22Rv1 (cell line): ENCODE results near the gene RNF181.

Source experiments
- H3K27ac ChIP-seq: fragments of 450-650 bp; 2 replicates; pipeline ENCODE4 v1.5.1; 2017
- ZFX ChIP-seq: fragments of 450-650 bp; IDR thresholded peaks from 2 replicates; pipeline ENCODE4 v1.6.1; 2017; ENCODE audit warnings: antibody characterized with exemption, borderline replicate concordance
- TF ChIP-seq, protein P1 (sequence below): fragments of 450-650 bp; IDR thresholded peaks from 2 replicates; pipeline ENCODE4 v1.5.1; 2017; ENCODE audit warnings: mild to moderate bottlenecking

The RNF181 gene

DNA sequence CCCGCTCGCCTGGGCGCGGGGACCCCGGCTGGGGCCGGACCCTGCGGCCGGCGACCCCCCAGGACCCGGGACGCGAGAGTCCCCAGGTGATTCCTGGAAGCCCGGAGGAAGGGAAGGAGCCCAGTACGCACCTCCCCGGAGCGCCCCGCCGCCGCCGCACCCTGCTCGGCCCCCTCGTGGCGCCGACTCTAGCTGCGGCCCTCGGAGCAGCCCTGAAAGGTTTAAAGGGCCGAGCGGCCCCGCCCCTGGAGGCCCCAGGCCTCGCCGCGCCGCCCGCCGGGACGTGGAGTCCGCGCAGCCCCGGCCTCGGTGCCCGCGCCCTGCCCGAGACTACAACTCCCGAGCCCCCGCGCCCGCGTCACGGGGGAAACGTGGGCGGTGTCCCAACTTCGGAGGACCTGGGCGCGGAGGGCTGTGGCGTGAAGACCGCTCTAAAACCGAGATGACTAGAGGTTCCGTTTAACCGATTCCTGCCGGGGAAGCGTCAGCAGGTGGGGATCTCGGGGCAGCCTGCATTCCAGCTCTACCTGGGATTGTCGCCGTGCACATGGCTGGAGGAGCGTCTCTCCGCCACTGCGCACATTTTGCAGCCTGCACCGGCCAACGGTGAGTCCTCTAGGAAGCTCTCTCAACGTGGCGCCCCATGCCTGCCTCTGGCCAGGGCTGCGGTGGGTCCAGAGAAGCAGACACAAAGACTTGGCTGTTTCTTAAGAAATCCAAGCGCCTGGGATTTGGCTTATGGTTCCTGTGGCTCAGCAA lies 7.1 kb downstream of the RNF181 start, which contains the start of gene TMEM150A:
Gene TMEM150A (minus strand): TSS at position 223 of the 759 bp plus-strand sequence. CDS start 750 bp downstream, outside the sequence.
- TF ChIP-seq, protein P1, sequence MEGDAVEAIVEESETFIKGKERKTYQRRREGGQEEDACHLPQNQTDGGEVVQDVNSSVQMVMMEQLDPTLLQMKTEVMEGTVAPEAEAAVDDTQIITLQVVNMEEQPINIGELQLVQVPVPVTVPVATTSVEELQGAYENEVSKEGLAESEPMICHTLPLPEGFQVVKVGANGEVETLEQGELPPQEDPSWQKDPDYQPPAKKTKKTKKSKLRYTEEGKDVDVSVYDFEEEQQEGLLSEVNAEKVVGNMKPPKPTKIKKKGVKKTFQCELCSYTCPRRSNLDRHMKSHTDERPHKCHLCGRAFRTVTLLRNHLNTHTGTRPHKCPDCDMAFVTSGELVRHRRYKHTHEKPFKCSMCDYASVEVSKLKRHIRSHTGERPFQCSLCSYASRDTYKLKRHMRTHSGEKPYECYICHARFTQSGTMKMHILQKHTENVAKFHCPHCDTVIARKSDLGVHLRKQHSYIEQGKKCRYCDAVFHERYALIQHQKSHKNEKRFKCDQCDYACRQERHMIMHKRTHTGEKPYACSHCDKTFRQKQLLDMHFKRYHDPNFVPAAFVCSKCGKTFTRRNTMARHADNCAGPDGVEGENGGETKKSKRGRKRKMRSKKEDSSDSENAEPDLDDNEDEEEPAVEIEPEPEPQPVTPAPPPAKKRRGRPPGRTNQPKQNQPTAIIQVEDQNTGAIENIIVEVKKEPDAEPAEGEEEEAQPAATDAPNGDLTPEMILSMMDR: peak; percentile 38
- TF ChIP-seq ZFX: no peak
- H3K27ac ChIP-seq: peak within 1 kb of the TSS; percentile 80

DNA sequence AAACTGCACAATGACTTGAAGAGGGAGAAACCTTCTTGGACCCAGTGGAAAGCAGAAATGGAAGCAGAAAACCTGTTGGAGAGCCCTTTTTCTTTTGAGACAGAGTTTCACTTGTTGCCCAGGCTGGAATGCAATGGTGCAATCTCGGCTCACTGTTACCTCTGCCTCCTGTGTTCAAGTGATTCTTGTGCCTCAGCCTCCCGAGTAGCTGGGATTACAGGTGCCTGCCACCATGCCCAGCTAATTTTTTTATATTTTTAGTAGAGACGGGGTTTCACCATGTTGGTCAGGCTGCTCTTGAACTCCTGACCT lies 8.5 kb downstream of the RNF181 start:
- peak overlapping the region; percentile 80 for H3K27ac ChIP-seq

DNA sequence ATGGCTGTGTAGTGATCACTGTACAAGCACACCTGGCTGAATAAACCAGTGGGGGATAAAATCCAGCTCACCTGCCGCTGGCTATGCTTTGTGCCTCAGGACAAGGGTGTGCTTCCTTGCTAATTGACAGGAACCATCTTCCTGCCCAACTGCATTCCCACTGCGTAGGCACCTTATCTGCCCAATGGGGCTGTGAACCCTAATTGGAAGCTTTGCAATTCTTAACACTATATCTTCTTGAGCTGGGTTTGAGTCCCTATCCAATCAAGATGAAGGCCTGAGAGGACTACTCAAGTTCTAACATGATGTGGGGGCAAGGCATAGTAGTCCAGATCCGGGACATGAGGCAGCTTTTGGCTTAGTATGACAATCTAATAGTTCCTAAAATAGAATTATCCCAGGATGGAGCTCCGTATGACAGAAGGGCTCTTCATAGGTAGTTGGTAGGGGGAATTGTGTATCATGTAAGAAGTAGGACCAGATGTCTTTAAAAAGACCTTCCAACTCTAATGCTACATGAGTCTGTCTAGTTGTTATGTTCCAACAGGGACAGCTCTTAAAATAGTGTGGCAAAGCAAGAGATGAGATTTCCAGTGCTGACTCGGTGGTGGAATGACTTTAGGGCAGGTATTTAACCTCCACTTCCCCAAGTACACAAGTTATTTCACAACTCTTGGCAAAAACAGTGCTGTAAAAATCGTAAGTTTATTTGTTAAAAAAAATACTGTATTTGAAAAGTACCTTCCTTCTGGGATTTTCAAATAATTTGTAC lies 9.2 kb downstream of the RNF181 start:
- TF ChIP-seq, protein P1: no peak
- TF ChIP-seq ZFX: no peak
- 0 out of 2 replicates have a peak overlapping the region, but pooled peaks have one; percentile 80 for H3K27ac ChIP-seq

DNA sequence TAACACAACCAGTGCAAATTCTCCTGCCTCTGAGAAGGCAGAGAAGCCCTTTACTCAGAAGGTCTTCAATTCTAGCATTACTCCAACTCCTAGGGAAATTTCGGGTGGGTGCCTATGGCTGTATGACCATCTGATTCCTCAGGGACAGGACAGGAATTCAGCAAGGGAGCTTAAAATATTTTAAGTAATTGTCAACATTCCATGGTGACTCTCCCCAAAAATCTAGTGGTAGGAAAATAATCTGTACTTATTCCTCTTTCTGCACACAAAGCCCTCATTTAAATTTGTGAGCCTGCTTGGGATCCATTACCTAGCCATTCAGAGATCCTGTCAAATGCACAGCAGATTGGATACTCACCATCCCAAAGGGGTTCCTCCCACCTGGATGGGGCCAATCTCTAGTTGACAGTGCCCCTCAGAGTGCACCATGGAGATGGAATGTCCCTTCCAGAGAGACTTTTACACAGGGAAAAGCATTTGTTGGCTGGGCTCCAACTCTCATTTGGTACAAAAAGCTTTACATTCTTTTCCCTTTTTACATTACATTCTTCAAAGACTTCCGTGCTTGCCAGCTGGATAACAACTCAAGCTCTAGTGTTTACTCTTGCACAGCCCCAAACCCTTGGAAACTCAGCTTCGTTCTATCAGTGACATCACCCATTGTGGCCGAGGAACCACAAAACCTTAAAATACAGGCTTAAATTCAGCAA lies 10.0 kb downstream of the RNF181 start:
- H3K27ac ChIP-seq: peak overlapping the region; percentile 14; the same call in 1 of the 2 replicates

DNA sequence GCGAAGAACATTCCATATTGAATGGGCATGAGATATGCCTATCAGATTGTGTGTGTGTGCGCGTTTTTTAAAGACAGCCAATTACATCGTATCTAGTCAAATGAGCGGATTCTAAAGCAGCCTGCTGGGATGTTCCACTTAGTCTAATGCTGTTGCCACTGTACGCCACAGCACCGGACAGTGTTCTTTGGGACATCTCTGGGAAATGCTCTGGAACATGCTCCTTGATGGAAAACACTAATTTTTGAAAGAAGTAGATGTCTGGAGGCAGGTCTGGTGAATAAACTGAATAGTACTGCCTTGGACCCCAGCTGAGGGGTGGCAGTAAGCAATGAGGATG lies 10.5 kb downstream of the RNF181 start:
- H3K27ac ChIP-seq: 0 out of 2 replicates have a peak overlapping the region, but pooled peaks have one; percentile 14
- TF ChIP-seq, protein P1: no peak
- no peak for TF ChIP-seq ZFX

More for the DNA sequence above, 10.0 kb downstream of the RNF181 start:
- TF ChIP-seq, protein P1: no peak
- no peak for TF ChIP-seq ZFX

DNA sequence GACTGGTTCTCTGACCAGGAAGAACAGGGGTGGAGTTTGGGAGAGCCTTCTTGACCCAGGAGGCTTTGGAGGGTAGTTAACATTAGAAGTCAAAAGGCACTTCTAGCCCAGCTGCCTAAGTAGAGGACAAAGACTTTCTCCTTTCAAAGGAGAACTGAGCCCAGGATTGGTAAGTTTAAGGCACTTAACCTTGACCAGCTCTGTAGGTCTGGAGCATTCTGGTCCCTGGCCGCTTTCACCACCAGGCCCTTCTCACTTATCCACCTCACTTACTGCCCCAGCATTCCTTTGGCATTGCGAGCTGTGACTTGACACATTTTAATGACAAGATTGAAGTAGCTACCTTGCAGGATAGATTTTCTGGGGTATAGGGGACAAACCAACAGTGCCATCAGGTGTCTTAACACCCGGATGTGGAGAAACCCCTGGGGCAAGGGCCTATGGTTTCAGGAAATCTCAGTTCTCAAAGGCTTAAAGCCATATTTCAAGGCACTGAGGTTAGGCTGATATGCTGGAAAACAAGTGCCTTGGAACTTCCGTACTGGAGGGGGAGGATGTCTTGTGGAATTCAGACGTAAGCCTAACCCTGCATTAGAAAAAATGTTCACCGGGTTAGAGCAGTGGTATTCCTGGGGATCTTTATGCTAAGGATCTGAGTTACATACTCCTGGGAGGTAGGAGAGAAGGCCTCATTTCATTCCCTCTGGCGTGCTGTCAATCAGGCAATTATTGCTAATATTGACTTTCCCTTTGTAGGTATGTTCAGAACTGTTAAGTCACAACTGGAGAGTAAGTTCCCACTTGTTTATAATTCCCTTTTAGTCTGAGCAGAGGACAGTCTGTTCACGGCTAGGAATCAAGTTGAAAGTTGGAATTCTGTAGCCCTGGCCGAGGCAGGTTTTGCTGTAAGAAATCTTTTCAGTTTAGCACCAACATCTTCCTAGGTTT lies 12.0 kb downstream of the RNF181 start:
- H3K27ac ChIP-seq: peak overlapping the region; percentile 36; the same call in 1 of the 2 replicates
- TF ChIP-seq ZFX: no peak

DNA sequence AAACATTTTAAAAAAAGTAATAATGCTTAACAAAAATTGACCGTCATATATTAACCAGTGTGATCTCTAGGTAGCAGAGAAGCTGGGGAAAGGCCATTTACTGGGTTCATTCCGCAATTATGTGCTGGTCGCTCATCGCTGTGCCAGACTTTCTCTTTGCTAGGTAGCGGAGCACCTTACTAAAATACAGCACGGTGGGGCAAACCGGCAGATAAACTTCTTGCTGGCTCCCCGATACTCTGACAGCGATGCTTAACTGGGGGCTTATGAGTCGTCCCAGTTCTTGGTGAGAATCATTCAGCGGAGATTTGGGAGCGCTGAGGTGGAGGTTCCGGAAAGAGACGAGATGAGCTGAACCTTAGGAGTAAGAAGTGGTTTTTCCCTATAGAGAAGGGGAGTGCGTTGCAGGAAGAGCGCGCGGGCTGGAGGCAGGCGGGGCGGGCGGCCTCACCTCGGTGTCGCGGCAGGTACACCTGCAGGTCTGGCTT lies 15.7 kb downstream of the RNF181 start:
- H3K27ac ChIP-seq: peak overlapping the region; percentile 91
- no peak for TF ChIP-seq ZFX
- TF ChIP-seq, protein P1: no peak
